ENCODE data around the gene TM4SF1. TPM values are rescaled to one million over a fixed set of nuclear protein-coding genes. Genes with fewer than 3 reads are reported as not detected.

Gene TM4SF1
- total RNA-seq, 1 donor from 2014 or later: not detected

DNA sequence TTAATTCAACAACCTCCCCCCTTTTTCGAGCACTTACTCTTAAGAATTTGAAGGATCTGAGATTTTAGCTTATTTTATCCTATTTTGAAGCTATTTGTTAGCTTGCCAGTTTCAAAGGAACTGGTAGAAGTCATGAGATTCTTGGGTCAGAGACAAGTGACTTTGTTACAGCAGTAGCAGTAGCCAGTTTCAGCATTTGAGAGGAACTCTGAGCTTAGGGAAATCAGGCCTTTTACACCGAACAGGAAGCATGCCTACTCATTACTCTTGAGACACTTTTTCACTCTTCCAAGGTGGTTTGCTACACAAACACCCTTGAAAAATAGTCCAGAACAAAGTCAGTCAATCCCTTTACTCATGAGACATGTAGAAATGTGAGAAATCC lies 24.5 kb upstream of the TM4SF1 start:
- TF ChIP-seq, protein P1, sequence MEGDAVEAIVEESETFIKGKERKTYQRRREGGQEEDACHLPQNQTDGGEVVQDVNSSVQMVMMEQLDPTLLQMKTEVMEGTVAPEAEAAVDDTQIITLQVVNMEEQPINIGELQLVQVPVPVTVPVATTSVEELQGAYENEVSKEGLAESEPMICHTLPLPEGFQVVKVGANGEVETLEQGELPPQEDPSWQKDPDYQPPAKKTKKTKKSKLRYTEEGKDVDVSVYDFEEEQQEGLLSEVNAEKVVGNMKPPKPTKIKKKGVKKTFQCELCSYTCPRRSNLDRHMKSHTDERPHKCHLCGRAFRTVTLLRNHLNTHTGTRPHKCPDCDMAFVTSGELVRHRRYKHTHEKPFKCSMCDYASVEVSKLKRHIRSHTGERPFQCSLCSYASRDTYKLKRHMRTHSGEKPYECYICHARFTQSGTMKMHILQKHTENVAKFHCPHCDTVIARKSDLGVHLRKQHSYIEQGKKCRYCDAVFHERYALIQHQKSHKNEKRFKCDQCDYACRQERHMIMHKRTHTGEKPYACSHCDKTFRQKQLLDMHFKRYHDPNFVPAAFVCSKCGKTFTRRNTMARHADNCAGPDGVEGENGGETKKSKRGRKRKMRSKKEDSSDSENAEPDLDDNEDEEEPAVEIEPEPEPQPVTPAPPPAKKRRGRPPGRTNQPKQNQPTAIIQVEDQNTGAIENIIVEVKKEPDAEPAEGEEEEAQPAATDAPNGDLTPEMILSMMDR (IDR thresholded peaks at IDR 0.05; ENCODE audit: partially characterized antibody, unreplicated experiment): no peak
- no peak overlapping the region for H3K4me3 Mint-ChIP-seq (ENCODE audit: unreplicated experiment)
- H3K36me3 Mint-ChIP-seq (ENCODE audit: unreplicated experiment): no peaks in the 10 kb centered on the region
- H3K9me3 Mint-ChIP-seq (ENCODE audit: unreplicated experiment): no peaks in the 10 kb centered on the region
- no peaks in the 10 kb centered on the region for H3K4me1 Mint-ChIP-seq (ENCODE audit: low read depth, unreplicated experiment)
- no peak overlapping the region for H3K27ac Mint-ChIP-seq (ENCODE audit: unreplicated experiment)
- DNase-seq: no peak
- no peaks in the 10 kb centered on the region for H3K27me3 Mint-ChIP-seq (ENCODE audit: unreplicated experiment)

- TF ChIP-seq, protein P1 (IDR thresholded peaks at IDR 0.05; ENCODE audit: partially characterized antibody, unreplicated experiment): no peak
- no peaks in the 10 kb centered on the region for H3K4me1 Mint-ChIP-seq (ENCODE audit: low read depth, unreplicated experiment)
- no peaks in the 10 kb centered on the region for H3K27me3 Mint-ChIP-seq (ENCODE audit: unreplicated experiment)
- no peak overlapping the region for H3K27ac Mint-ChIP-seq (ENCODE audit: unreplicated experiment)
- H3K4me3 Mint-ChIP-seq (ENCODE audit: unreplicated experiment): no peak overlapping the region
- no peaks in the 10 kb centered on the region for H3K36me3 Mint-ChIP-seq (ENCODE audit: unreplicated experiment)
- no peak for DNase-seq
- H3K9me3 Mint-ChIP-seq (ENCODE audit: unreplicated experiment): no peaks in the 10 kb centered on the region
Measured at GRCh38 chr3:149401212-149401925, 23.9 kb upstream of the TM4SF1 start.

DNA sequence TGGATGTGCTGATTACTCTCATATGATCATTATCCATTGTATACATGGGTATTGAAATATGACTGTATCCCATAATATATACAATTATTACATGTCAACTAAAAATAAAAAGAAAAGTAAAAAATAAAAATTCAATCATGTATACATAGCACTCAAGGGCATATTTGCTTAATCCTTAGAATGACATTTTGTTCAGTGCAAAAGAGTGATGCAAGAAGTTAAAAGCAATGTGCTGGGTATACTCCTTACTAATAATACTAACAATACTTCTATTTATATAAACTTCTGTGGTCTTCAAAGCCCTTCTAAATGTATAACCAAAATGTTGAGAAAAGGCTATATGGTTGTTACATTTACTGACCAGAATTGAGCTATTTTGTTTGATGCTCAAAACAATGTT lies 23.2 kb upstream of the TM4SF1 start:
- Mint-ChIP-seq H3K4me3 (ENCODE audit: unreplicated experiment) (no peak overlapping the region), H3K4me1 (ENCODE audit: low read depth, unreplicated experiment) (no peaks in the 10 kb centered on the region), H3K36me3 (ENCODE audit: unreplicated experiment) (no peaks in the 10 kb centered on the region), H3K9me3 (ENCODE audit: unreplicated experiment) (no peaks in the 10 kb centered on the region), H3K27me3 (ENCODE audit: unreplicated experiment) (no peaks in the 10 kb centered on the region), H3K27ac (ENCODE audit: unreplicated experiment) (no peak overlapping the region)
- DNase-seq: no peak
- TF ChIP-seq, protein P1 (IDR thresholded peaks at IDR 0.05; ENCODE audit: partially characterized antibody, unreplicated experiment): no peak

DNA sequence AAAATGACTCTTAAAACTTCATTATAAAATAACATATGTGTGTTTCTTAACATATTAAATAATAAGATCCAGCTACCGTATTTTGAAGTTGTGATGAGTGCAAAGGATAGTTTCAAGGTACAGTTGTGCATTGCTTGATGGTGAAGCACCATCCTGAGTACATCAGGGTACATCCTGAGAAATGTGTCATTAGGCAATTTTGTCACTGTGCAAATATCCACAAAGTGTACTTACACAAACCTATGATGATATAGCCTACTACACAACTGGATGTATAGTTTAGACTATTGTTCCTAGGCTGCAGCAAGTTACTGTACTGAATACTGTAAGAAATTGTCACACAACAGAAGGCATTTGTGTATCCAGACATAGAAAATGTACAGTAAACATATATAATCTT lies 20.8 kb upstream of the TM4SF1 start:
- H3K36me3 Mint-ChIP-seq (ENCODE audit: unreplicated experiment): no peaks in the 10 kb centered on the region
- no peak for DNase-seq

GRCh38 chr3:149397528-149397927 lies 20.1 kb upstream of the TM4SF1 start:
- Mint-ChIP-seq H3K36me3 (ENCODE audit: unreplicated experiment) (no peaks in the 10 kb centered on the region), H3K4me3 (ENCODE audit: unreplicated experiment) (no peak overlapping the region), H3K27ac (ENCODE audit: unreplicated experiment) (no peak overlapping the region), H3K9me3 (ENCODE audit: unreplicated experiment) (no peaks in the 10 kb centered on the region), H3K4me1 (ENCODE audit: low read depth, unreplicated experiment) (no peaks in the 10 kb centered on the region), H3K27me3 (ENCODE audit: unreplicated experiment) (no peaks in the 10 kb centered on the region)
- DNase-seq: no peak
- TF ChIP-seq, protein P1 (IDR thresholded peaks at IDR 0.05; ENCODE audit: partially characterized antibody, unreplicated experiment): no peak

More for the DNA sequence above, 20.8 kb upstream of the TM4SF1 start:
- no peaks in the 10 kb centered on the region for H3K4me1 Mint-ChIP-seq (ENCODE audit: low read depth, unreplicated experiment)
- TF ChIP-seq, protein P1 (IDR thresholded peaks at IDR 0.05; ENCODE audit: partially characterized antibody, unreplicated experiment): no peak
- no peak overlapping the region for H3K4me3 Mint-ChIP-seq (ENCODE audit: unreplicated experiment)
- H3K27ac Mint-ChIP-seq (ENCODE audit: unreplicated experiment): no peak overlapping the region
- H3K27me3 Mint-ChIP-seq (ENCODE audit: unreplicated experiment): no peaks in the 10 kb centered on the region
- H3K9me3 Mint-ChIP-seq (ENCODE audit: unreplicated experiment): no peaks in the 10 kb centered on the region

All from glutamatergic neuron (in vitro differentiated cells).